ENCODE results near the gene CASP3. TPM values are rescaled to one million over a fixed set of nuclear protein-coding genes. Genes with fewer than 3 reads are reported as not detected.
"Not testable (repeated sequence)": the region's sequence is repeated elsewhere in the genome, so short reads cannot be mapped to it uniquely, and the experiment has no call there.

CASP3 gene
- total RNA-seq, 4 donors from 2014 or later: 14.9 to 49.0 (median 25.8) TPM

DNA sequence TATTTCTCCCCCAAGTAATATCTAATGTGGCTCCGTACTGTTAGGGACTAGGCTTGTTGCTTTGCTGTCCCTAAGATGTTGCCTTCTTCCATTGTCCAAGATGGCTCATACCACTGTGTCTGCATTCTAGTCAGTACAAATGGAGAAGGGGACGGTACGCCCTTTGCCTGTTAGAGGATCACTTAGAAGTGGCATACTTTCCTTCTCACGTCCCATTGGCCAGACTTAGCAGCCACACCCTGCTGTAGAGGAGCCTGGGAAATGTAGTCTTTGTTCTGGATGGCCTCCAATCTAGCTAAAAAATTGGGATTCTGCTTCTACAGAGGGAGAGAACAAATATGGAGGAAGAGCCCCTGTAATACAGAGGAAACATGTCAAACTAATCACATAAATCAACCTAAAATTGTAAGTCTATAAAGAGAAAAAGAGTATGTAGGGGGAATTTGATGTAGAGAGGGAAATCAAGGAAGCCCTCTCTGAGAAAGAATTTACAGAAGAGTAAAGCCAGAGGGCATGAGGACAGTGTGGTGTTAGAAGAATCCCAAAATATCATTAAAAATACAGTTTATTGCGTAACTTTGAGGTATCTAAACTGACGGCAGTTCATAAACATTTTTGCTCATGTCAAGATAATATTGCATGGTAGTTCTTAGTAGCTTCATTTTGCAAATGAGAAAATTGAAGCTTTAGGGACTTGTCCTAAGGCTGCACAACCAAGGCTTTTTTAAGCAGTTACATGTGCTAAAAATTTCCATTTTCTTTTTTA, 15.4 kb upstream of the CASP3 start:
- H3K27ac ChIP-seq: no peak overlapping the region
- H3K9me3 ChIP-seq: no peaks in the 10 kb centered on the region
- H3K27me3 ChIP-seq: no peaks in the 10 kb centered on the region
- DNase-seq: no peak
- TF ChIP-seq, protein P1, sequence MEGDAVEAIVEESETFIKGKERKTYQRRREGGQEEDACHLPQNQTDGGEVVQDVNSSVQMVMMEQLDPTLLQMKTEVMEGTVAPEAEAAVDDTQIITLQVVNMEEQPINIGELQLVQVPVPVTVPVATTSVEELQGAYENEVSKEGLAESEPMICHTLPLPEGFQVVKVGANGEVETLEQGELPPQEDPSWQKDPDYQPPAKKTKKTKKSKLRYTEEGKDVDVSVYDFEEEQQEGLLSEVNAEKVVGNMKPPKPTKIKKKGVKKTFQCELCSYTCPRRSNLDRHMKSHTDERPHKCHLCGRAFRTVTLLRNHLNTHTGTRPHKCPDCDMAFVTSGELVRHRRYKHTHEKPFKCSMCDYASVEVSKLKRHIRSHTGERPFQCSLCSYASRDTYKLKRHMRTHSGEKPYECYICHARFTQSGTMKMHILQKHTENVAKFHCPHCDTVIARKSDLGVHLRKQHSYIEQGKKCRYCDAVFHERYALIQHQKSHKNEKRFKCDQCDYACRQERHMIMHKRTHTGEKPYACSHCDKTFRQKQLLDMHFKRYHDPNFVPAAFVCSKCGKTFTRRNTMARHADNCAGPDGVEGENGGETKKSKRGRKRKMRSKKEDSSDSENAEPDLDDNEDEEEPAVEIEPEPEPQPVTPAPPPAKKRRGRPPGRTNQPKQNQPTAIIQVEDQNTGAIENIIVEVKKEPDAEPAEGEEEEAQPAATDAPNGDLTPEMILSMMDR (IDR thresholded peaks at IDR 0.05): no peak
- TF ChIP-seq POLR2A (IDR thresholded peaks at IDR 0.05): no peak
- no peak overlapping the region for H3K4me3 ChIP-seq
- peaks cover 0 to 6% (median 2%) of the 10 kb centered on the region in 4 donors for H3K4me1 ChIP-seq
- peaks cover 0 to 25% (median 0%) of the 10 kb centered on the region in 3 donors for H3K36me3 ChIP-seq

DNA sequence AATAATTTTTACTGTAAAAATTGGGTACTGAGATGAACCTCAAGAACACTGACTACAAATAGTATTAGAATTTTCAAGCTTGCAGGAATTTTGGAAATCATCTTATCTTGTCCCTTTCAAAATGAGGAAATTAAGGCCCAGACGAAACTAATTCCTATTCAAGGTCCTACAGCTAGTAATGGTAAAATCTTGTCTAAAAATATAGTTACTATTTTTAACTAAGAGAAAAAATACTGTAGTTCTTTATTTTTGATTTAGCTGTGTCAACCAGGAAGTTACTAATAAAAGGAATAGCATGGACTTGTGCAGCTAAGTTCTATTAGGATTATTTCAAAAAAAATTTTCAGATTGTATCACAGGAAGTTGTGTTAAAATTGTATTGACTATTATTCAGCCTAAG, 13.0 kb upstream of the CASP3 start:
- H3K36me3 ChIP-seq: peaks cover 0 to 21% (median 0%) of the 10 kb centered on the region in 3 donors
- TF ChIP-seq, protein P1 (IDR thresholded peaks at IDR 0.05): no peak
- TF ChIP-seq POLR2A (IDR thresholded peaks at IDR 0.05): no peak
- no peak overlapping the region for H3K4me3 ChIP-seq
- H3K27ac ChIP-seq: no peak overlapping the region
- H3K9me3 ChIP-seq: no peaks in the 10 kb centered on the region
- H3K27me3 ChIP-seq: no peaks in the 10 kb centered on the region
- no peaks in the 10 kb centered on the region for H3K4me1 ChIP-seq
- DNase-seq: no peak

DNA sequence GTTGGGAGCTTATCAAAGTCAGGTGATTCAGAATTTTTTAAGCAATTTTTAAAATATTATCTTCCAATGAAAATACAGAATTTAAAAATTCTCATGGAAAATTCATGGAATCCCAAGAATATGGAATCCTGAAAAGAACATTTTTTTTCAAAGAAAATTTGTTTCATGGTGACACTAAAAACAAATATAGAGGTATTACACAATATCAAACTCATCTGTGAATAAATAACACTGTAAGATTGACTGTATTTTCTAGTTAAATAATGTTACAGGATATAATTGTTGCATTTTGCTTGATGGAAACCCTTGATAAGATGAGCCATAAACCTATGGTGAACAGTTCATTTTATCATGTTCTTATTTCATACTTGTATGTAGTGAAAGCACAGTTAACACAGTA, 11.7 kb upstream of the CASP3 start:
- TF ChIP-seq, protein P1 (IDR thresholded peaks at IDR 0.05): no peak
- no peak for TF ChIP-seq POLR2A (IDR thresholded peaks at IDR 0.05)
- no peak overlapping the region for H3K4me3 ChIP-seq
- peaks cover 0 to 24% (median 0%) of the 10 kb centered on the region in 3 donors for H3K36me3 ChIP-seq
- H3K27ac ChIP-seq: no peak overlapping the region
- DNase-seq: no peak
- no peaks in the 10 kb centered on the region for H3K27me3 ChIP-seq
- H3K4me1 ChIP-seq: no peaks in the 10 kb centered on the region
- H3K9me3 ChIP-seq: no peaks in the 10 kb centered on the region

DNA sequence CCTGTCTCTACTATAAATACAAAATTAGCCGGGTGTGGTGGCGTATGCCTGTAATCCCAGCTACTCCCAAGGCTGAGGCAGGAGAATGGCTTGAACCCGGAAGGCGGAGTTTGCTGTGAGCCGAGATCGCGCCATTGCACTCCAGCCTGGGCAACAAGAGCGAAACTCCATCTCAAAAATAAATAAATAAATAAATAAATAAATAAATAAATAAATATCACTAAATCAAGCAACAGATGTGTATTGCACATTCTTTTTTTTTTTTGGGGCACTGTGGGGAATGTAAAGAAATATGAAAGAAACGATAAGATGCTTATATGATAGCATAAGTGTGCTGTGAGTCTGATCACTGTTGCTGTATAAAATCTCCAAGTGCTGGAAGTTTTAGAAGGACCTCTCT, 8.6 kb upstream of the CASP3 start:
- H3K4me1 ChIP-seq, DNase-seq, H3K27me3 ChIP-seq, H3K9me3 ChIP-seq, H3K4me3 ChIP-seq, H3K27ac ChIP-seq: not testable (repeated sequence)
- peaks cover 0 to 24% (median 0%) of the 10 kb centered on the region in 3 donors for H3K36me3 ChIP-seq

DNA sequence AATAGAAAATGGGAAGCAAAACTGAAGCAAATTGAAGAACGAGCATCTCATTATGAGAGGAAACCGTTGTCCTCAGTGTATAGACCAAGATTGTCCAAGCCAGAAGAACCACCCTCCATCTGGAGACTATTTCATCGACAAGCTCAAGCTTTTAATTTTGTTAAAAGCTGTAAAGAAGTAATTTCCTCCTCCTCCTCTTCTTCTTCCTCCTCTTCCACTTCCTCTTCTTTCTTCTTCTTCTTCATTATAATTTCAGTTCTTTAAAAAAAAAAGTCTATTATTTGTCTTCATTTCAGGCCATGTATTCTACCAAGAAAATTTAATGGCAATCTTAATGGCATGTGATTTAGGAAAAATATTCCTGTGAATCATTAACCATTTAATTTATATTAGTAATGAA, 7.9 kb upstream of the CASP3 start:
- no peak overlapping the region for H3K4me3 ChIP-seq
- peaks cover 0 to 24% (median 0%) of the 10 kb centered on the region in 3 donors for H3K36me3 ChIP-seq
- TF ChIP-seq, protein P1 (IDR thresholded peaks at IDR 0.05): no peak
- TF ChIP-seq POLR2A (IDR thresholded peaks at IDR 0.05): no peak

More for the DNA sequence above, 7.9 kb upstream of the CASP3 start:
- H3K27me3 ChIP-seq: no peaks in the 10 kb centered on the region
- no peaks in the 10 kb centered on the region for H3K4me1 ChIP-seq
- DNase-seq: no peak
- no peaks in the 10 kb centered on the region for H3K9me3 ChIP-seq
- no peak overlapping the region for H3K27ac ChIP-seq

Data from Peyer's patch (tissue), 4 donors.